ENCODE data around the gene ZNF792. TPM values are rescaled to one million over a fixed set of nuclear protein-coding genes. Genes with fewer than 3 reads are reported as not detected.
"Not testable (repeated sequence)": the region's sequence is repeated elsewhere in the genome, so short reads cannot be mapped to it uniquely, and the experiment has no call there.

ZNF792 gene
- total RNA-seq, 1 donor, result 6.5 TPM

GRCh38 chr19:34997071-34997617 lies 33.1 kb upstream of the ZNF792 start:
- TF ChIP-seq CTCF (IDR thresholded peaks at IDR 0.05; ENCODE audit: insufficient read depth, low read depth, low read length), result no peak
- no peak for DNase-seq (ENCODE audit: low read depth)

DNA sequence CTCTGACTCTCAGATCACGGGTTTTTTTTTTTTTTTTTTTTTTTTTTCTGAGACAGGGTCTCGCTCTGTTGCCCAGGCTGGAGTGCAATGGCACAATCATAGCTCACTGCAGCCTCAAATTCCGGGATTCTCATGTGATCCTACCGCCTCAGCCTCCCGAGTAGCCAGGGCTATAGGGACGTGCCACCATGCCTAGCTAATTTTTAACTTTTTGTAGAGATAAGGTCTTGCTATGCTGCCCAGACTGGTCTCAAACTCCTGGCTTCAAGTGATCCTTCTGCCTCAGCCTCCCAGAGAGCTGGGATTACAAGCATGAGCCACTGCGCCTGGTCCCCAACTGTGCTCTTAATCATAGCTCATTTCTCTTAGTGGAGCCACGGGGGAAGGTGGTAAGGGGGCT lies 31.5 kb upstream of the ZNF792 start:
- no peak for TF ChIP-seq CTCF (IDR thresholded peaks at IDR 0.05; ENCODE audit: insufficient read depth, low read depth, low read length)
- DNase-seq (ENCODE audit: low read depth), result no peak
- H3K4me3 ChIP-seq (ENCODE audit: low read depth, low read length), result no peak overlapping the region

More at GRCh38 chr19:34997071-34997617, 33.1 kb upstream of the ZNF792 start:
- no peak overlapping the region for H3K4me3 ChIP-seq (ENCODE audit: low read depth, low read length)

DNA sequence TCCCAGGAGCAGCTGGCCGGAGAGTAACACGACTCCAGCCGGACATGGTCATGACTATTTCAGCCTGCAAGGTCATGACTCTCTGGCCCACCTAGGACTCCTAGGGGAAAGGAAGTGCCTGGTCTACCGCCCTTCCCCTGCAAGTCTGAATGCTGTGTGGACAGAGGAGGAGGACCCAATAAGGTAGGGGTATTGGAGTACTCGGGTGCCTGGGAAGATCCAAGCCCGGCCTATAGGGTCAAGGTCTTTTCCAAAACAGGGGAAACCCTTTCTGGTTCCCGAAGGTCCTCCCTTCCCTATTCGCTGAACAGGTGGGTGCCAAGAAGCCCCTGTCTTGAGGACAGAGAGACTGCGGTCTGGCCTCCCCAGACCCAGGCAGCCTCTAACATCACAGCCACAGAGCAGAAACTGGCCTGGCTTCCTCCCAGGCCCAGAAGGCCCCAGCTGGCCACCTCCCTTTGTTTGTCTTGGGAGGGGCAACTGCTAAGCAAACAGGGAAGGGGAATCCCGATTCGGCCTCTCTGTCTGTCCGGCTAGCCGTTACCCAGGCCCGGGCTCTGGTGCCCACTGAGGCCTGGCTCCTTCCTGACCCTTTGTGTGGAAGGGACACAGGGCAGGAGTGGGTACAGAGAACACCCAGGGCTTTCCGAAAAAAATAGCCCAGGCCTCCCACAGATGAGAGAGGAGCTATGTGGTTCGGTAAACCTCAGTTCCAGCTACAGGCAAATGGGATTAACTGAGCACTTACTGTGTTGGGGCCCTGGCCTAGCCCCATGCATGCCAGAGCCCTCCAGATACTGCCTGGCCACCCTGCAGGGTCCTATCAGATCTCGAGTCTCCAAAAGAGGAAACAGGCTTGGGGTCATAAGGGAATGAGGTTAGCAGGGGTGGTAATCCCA lies 30.9 kb upstream of the ZNF792 start:
- no peak for TF ChIP-seq CTCF (IDR thresholded peaks at IDR 0.05; ENCODE audit: insufficient read depth, low read depth, low read length)
- H3K4me3 ChIP-seq (ENCODE audit: low read depth, low read length), result no peak overlapping the region
- DNase-seq (ENCODE audit: low read depth), result no peak

GRCh38 chr19:34994286-34994642 lies 30.2 kb upstream of the ZNF792 start:
- TF ChIP-seq CTCF (IDR thresholded peaks at IDR 0.05; ENCODE audit: insufficient read depth, low read depth, low read length), result no peak
- no peak for DNase-seq (ENCODE audit: low read depth)
- H3K4me3 ChIP-seq (ENCODE audit: low read depth, low read length), result no peak overlapping the region

DNA sequence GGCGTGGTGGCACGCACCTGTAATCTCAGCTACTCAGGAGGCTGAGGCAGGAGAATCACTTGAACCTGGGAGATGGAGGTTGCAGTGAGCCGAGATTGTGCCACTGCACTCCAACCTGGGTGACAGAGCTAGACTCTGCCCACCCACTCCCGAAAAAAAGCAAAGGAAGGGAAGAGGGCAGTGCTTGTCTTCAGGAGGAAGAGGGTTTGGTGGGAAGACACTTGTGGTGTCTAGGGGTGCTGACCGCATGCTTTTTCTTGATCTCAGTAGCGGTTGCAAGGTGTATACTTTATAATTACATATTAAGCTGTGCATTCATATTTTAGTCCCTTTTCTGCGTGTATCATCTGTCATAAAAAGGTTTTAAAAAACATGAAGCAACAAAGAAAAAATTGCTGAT lies 28.6 kb upstream of the ZNF792 start:
- not testable (repeated sequence) for H3K4me3 ChIP-seq (ENCODE audit: low read depth, low read length); DNase-seq (ENCODE audit: low read depth)

- no peak for DNase-seq (ENCODE audit: low read depth)
- no peak for TF ChIP-seq CTCF (IDR thresholded peaks at IDR 0.05; ENCODE audit: insufficient read depth, low read depth, low read length)
- H3K4me3 ChIP-seq (ENCODE audit: low read depth, low read length), result no peak overlapping the region
These were observed 27.7 kb upstream of the ZNF792 start for GRCh38 chr19:34991542-34992333.

- no peak overlapping the region for H3K4me3 ChIP-seq (ENCODE audit: low read depth, low read length)
- no peak for DNase-seq (ENCODE audit: low read depth)
- TF ChIP-seq CTCF (IDR thresholded peaks at IDR 0.05; ENCODE audit: insufficient read depth, low read depth, low read length), result no peak
These were observed 26.7 kb upstream of the ZNF792 start for GRCh38 chr19:34990578-34991192.
